IMR-90 (cell line): Measurements from ENCODE around the gene MRPL10. TPM values are rescaled to one million over a fixed set of nuclear protein-coding genes. Genes with fewer than 3 reads are reported as not detected.

Source experiments
- ATAC-seq: fragments of 200-7000 bp; cut with Tn5 transposase; 2 replicates; pipeline ENCODE4 v1.9.1; 2020; ENCODE audit warnings: low read depth, mild to moderate bottlenecking, moderate library complexity
- BruUV-seq: library from RNA; stranded (reverse); fragments of 400-500 nt; replicated peaks from 2 replicates; lab custom pipeline; 2021; lab: Mats Ljungman, UMichigan
- CTCF ChIA-PET: fragments of 300-600 bp; formaldehyde crosslinking; extraction: SDS; loops from one replicate; lab custom pipeline; 2021; ENCODE audit warnings: antibody characterized with exemption; lab: Yijun Ruan, JAX
- POLR2A ChIA-PET: fragments of 300-600 bp; sonication (Branson Sonifier 250); formaldehyde crosslinking; loops from one replicate; lab custom pipeline; 2022; ENCODE audit warnings: antibody characterized with exemption; ENCODE audit not compliant: unreplicated experiment; lab: Charles Lee
- DNase-seq: peaks from one replicate; pipeline ENCODE4 v3.0.0; 2013
- H2AFZ ChIP-seq: replicated peaks from 2 replicates; pipeline ENCODE3; 2013; ENCODE audit warnings: low read length, mild to moderate bottlenecking; ENCODE audit not compliant: poor library complexity
- H2AK5ac ChIP-seq: 2 replicates; pipeline ENCODE4 v1.6.1; 2013; ENCODE audit warnings: low read depth, low read length, inconsistent platforms
- H2AK9ac ChIP-seq: replicated peaks from 2 replicates; pipeline ENCODE3; 2013; ENCODE audit warnings: mild to moderate bottlenecking, low read depth, low read length, moderate library complexity; ENCODE audit not compliant: poor library complexity
- H2BK120ac ChIP-seq: 2 replicates; pipeline ENCODE4 v1.6.1; 2013; ENCODE audit warnings: low read depth, low read length, inconsistent platforms
- H2BK15ac ChIP-seq: 3 replicates; pipeline ENCODE4 v1.6.1; 2013; ENCODE audit warnings: low read depth, low read length, inconsistent platforms
- H2BK20ac ChIP-seq: 2 replicates; pipeline ENCODE4 v1.6.1; 2013; ENCODE audit warnings: low read depth, mild to moderate bottlenecking, inconsistent platforms, low read length, moderate library complexity
- H2BK5ac ChIP-seq: 2 replicates; pipeline ENCODE4 v1.6.1; 2013; ENCODE audit warnings: mild to moderate bottlenecking, low read depth, low read length, inconsistent platforms; ENCODE audit not compliant: poor library complexity, severe bottlenecking
- H3K14ac ChIP-seq: replicated peaks from 2 replicates; pipeline ENCODE4 v1.6.1; 2013; ENCODE audit warnings: low read depth, low read length, inconsistent platforms
- H3K18ac ChIP-seq: 2 replicates; pipeline ENCODE4 v1.6.1; 2013; ENCODE audit warnings: low read depth, low read length, control low read depth
- H3K23ac ChIP-seq: 2 replicates; pipeline ENCODE4 v1.6.1; 2013; ENCODE audit warnings: low read depth, low read length, inconsistent platforms
- H3K27ac ChIP-seq: 2 replicates; pipeline ENCODE4 v1.5.1; 2013; ENCODE audit warnings: mild to moderate bottlenecking, control low read depth, low read length; ENCODE audit not compliant: insufficient read depth
- H3K27me3 ChIP-seq: 2 replicates; pipeline ENCODE4 v1.6.1; 2013; ENCODE audit warnings: low read length; ENCODE audit not compliant: control insufficient read depth, insufficient read depth
- H3K36me3 ChIP-seq: 2 replicates; pipeline ENCODE4 v1.6.1; 2013; ENCODE audit warnings: low read length, mixed read lengths; ENCODE audit not compliant: control insufficient read depth, insufficient read depth
- H3K4ac ChIP-seq: 2 replicates; pipeline ENCODE4 v1.6.1; 2013; ENCODE audit warnings: low read depth, low read length, inconsistent platforms
- H3K4me1 ChIP-seq: 2 replicates; pipeline ENCODE4 v1.6.1; 2013; ENCODE audit warnings: low read length, mixed read lengths; ENCODE audit not compliant: control insufficient read depth, insufficient read depth
- H3K4me2 ChIP-seq: 2 replicates; pipeline ENCODE4 v1.6.1; 2013; ENCODE audit warnings: low read depth, mild to moderate bottlenecking, control low read depth, low read length, moderate library complexity
- H3K4me3 ChIP-seq: 2 replicates; pipeline ENCODE4 v1.5.1; 2013; ENCODE audit warnings: low read depth, mild to moderate bottlenecking, control low read depth, low read length, moderate library complexity; ENCODE audit not compliant: insufficient read depth
- H3K56ac ChIP-seq: 2 replicates; pipeline ENCODE4 v1.6.1; 2013; ENCODE audit warnings: low read length, inconsistent platforms; ENCODE audit not compliant: insufficient read depth; ENCODE audit errors: extremely low read depth
- H3K79me1 ChIP-seq, 2 experiments: 2 replicates each; pipeline ENCODE4 v1.6.1; 2013; ENCODE audit warnings: low read length in 2 of 2, inconsistent platforms in 1 of 2, low read depth in 1 of 2
- H3K9ac ChIP-seq: 2 replicates; pipeline ENCODE4 v1.6.1; 2013; ENCODE audit warnings: low read depth, low read length, control low read depth
- H3K9me1 ChIP-seq: 2 replicates; pipeline ENCODE4 v1.6.1; 2013; ENCODE audit warnings: low read length, inconsistent platforms; ENCODE audit not compliant: insufficient read depth
- H3K9me3 ChIP-seq: 2 replicates; pipeline ENCODE4 v1.6.1; 2013; ENCODE audit warnings: low read length; ENCODE audit not compliant: control insufficient read depth, insufficient read depth
- H4K20me1 ChIP-seq: 2 replicates; pipeline ENCODE4 v1.6.1; 2013; ENCODE audit warnings: low read length, inconsistent platforms; ENCODE audit not compliant: insufficient read depth
- H4K5ac ChIP-seq: 2 replicates; pipeline ENCODE4 v1.6.1; 2013; ENCODE audit warnings: mild to moderate bottlenecking, low read depth, low read length, control low read depth
- H4K8ac ChIP-seq, 2 experiments: 2 replicates each; pipeline ENCODE4 v1.6.1; 2013; ENCODE audit warnings: low read depth in 2 of 2, low read length in 2 of 2, control low read depth in 1 of 2, inconsistent platforms in 1 of 2
- H4K91ac ChIP-seq: 2 replicates; pipeline ENCODE4 v1.6.1; 2013; ENCODE audit warnings: low read depth, low read length, inconsistent platforms; ENCODE audit not compliant: insufficient read depth
- CHD1 ChIP-seq: IDR thresholded peaks from 2 replicates; pipeline ENCODE4 v1.6.1; 2012; ENCODE audit warnings: low read depth, low read length, improper control_type of control experiment
- FOS ChIP-seq: fragments of 150-350 bp; IDR thresholded peaks from 2 replicates; pipeline ENCODE4 v1.6.1; 2016; ENCODE audit warnings: low read depth, low read length
- MXI1 ChIP-seq: IDR thresholded peaks from 2 replicates; pipeline ENCODE4 v1.6.1; 2012; ENCODE audit warnings: low read depth, mild to moderate bottlenecking, low read length, moderate library complexity, borderline replicate concordance
- NFE2L2 ChIP-seq: fragments of 150-350 bp; IDR thresholded peaks from 2 replicates; pipeline ENCODE4 v1.6.1; 2016; ENCODE audit warnings: low read depth, mild to moderate bottlenecking, low read length
- POLR2A ChIP-seq: IDR thresholded peaks from 2 replicates; pipeline ENCODE4 v1.6.1; 2012; ENCODE audit warnings: mild to moderate bottlenecking, low read depth, low read length
- RAD21 ChIP-seq: IDR thresholded peaks from 2 replicates; pipeline ENCODE4 v1.6.1; 2012; ENCODE audit warnings: low read length, improper control_type of control experiment
- RCOR1 ChIP-seq: IDR thresholded peaks from 2 replicates; pipeline ENCODE4 v1.6.1; 2012; ENCODE audit warnings: mild to moderate bottlenecking, low read length, improper control_type of control experiment; ENCODE audit not compliant: insufficient replicate concordance
- RFX5 ChIP-seq: IDR thresholded peaks from 2 replicates; pipeline ENCODE4 v1.8.0; 2012; ENCODE audit warnings: low read depth, mild to moderate bottlenecking, low read length, moderate library complexity
- SMC3 ChIP-seq: fragments of 150-350 bp; IDR thresholded peaks from 2 replicates; pipeline ENCODE4 v1.6.1; 2016; ENCODE audit warnings: low read depth, mild to moderate bottlenecking, antibody characterized with exemption, low read length, moderate library complexity
- WGBS, 2 experiments: methylation state at CpG; one replicate each; pipeline versions ENCODE4 v1.1.5 to v1.1.7; 2013; ENCODE audit warnings: missing lambda C conversion rate in 2 of 2; ENCODE audit not compliant: insufficient read length in 1 of 2; ENCODE audit errors: extremely low coverage in 2 of 2; 5-methylcytosine and 5-hydroxymethylcytosine counted together
- dilution Hi-C: fragments of 300-500 bp; cut with HindIII; formaldehyde crosslinking; loops from one replicate; pipeline ENCODE4 v1.14.3; 2018; ENCODE audit warnings: low sequenced_read_pairs; ENCODE audit not compliant: unreplicated experiment
- in situ Hi-C: fragments of 300-500 bp; cut with MboI; formaldehyde crosslinking; loops from 3 replicates; pipeline ENCODE4 v1.14.3; 2019; ENCODE audit warnings: low sequenced_read_pairs, inconsistent platforms, mixed read lengths
- intact Hi-C: fragments of 100-400 bp; cut with micrococcal nuclease; formaldehyde crosslinking; loops from 2 replicates; pipeline ENCODE4 v1.10.0; 2022
- polyA plus RNA-seq, 3 experiments: library from polyadenylated mRNA; depleted of rRNA; stranded (reverse); fragments of >200 nt; gene quantifications; 2 replicates each; pipeline ENCODE4 v1.2.3, GENCODE V29; 2012; ENCODE audit warnings: low replicate concordance in 1 of 3
- total RNA-seq: library from RNA; depleted of rRNA; stranded (reverse); fragments of >200 nt; gene quantifications from 2 replicates; pipeline ENCODE4 v1.2.3, GENCODE V29; 2012

Gene MRPL10
- total and polyA plus RNA-seq, 2 of the 4 experiments (the other 2 are of a cell fraction) = 32.3 to 61.8 TPM

GRCh38 chr17:47774987-47775580 is 56.3 kb downstream of the MRPL10 start:
- Histone ChIP-seq H2BK15ac (no peak overlapping the region), H4K20me1 (peaks cover 3% of the 10 kb centered on the region; the same call in 1 of the 2 replicates), H3K9me1 (no peaks in the 10 kb centered on the region), H3K27me3 (peaks cover 54% of the 10 kb centered on the region), H3K9me3 (peaks cover 8% of the 10 kb centered on the region), H2BK20ac (no peak overlapping the region), H3K4me3 (no peak overlapping the region), H3K23ac (no peak overlapping the region; the same call in 1 of the 2 replicates), H3K4me2 (no peak overlapping the region), H3K9ac (no peak overlapping the region), H2AFZ (no peak overlapping the region), H3K4me1 (no peaks in the 10 kb centered on the region), H3K79me1 (no peaks in the 10 kb centered on the region), H2BK5ac (no peak overlapping the region), H2AK9ac (no peak overlapping the region), H3K36me3 (no peaks in the 10 kb centered on the region), H3K4ac (no peak overlapping the region), H3K56ac (no peak overlapping the region), H3K14ac (no peak overlapping the region), H3K27ac (no peak overlapping the region), H4K5ac (no peak overlapping the region), H2AK5ac (no peak overlapping the region), H2BK120ac (no peak overlapping the region), H4K91ac (no peak overlapping the region), H3K18ac (no peak overlapping the region), H4K8ac (no peak overlapping the region)
- dilution Hi-C loops = no loop called here
- in situ Hi-C loops = no loop called here
- ChIA-PET CTCF (no interaction called here), POLR2A (no interaction called here)
- no peak for ATAC-seq
- intact Hi-C loops = loop anchor here (5.0 to 10.0 kb wide), 2 partner anchors 50 to 112 kb away; no protein-coding TSS in a partner anchor
- DNase-seq = no peak
- BruUV-seq = no TSS peak
- 17% methylated on average over 1 of the region's 1 CpG; no CpG with 5 or more reads in 1 of the 2 experiments for WGBS, 2 experiments
- TF ChIP-seq RCOR1 (no peak), POLR2A (no peak), NFE2L2 (no peak), CHD1 (no peak), SMC3 (no peak), FOS (no peak), RFX5 (no peak), MXI1 (no peak), RAD21 (no peak)
